Measurements from ENCODE around the gene CHP2.
"Not testable (repeated sequence)": the region's sequence is repeated elsewhere in the genome, so short reads cannot be mapped to it uniquely, and the experiment has no call there.

Gene CHP2

GRCh38 chr16:23726710-23727109, 28.1 kb upstream of the CHP2 start:
- Mint-ChIP-seq H3K27ac (no peak overlapping the region), H3K27me3 (ENCODE audit: low read depth, poor library complexity) (peaks cover 10% of the 10 kb centered on the region), H3K4me3 (no peak overlapping the region), H3K36me3 (ENCODE audit: low read depth) (no peaks in the 10 kb centered on the region), H3K9me3 (peaks cover 12% of the 10 kb centered on the region), H3K4me1 (no peaks in the 10 kb centered on the region)
- TF ChIP-seq CTCF (IDR thresholded peaks at IDR 0.05): no peak
- DNase-seq: no peak

GRCh38 chr16:23728112-23728477, 26.7 kb upstream of the CHP2 start:
- H3K27ac Mint-ChIP-seq: no peak overlapping the region
- peaks cover 3% of the 10 kb centered on the region for H3K9me3 Mint-ChIP-seq
- H3K36me3 Mint-ChIP-seq (ENCODE audit: low read depth): no peaks in the 10 kb centered on the region
- no peak for DNase-seq
- no peak overlapping the region for H3K4me3 Mint-ChIP-seq
- TF ChIP-seq CTCF (IDR thresholded peaks at IDR 0.05): no peak
- H3K4me1 Mint-ChIP-seq: no peaks in the 10 kb centered on the region
- H3K27me3 Mint-ChIP-seq (ENCODE audit: low read depth, poor library complexity): peaks cover 15% of the 10 kb centered on the region

DNA sequence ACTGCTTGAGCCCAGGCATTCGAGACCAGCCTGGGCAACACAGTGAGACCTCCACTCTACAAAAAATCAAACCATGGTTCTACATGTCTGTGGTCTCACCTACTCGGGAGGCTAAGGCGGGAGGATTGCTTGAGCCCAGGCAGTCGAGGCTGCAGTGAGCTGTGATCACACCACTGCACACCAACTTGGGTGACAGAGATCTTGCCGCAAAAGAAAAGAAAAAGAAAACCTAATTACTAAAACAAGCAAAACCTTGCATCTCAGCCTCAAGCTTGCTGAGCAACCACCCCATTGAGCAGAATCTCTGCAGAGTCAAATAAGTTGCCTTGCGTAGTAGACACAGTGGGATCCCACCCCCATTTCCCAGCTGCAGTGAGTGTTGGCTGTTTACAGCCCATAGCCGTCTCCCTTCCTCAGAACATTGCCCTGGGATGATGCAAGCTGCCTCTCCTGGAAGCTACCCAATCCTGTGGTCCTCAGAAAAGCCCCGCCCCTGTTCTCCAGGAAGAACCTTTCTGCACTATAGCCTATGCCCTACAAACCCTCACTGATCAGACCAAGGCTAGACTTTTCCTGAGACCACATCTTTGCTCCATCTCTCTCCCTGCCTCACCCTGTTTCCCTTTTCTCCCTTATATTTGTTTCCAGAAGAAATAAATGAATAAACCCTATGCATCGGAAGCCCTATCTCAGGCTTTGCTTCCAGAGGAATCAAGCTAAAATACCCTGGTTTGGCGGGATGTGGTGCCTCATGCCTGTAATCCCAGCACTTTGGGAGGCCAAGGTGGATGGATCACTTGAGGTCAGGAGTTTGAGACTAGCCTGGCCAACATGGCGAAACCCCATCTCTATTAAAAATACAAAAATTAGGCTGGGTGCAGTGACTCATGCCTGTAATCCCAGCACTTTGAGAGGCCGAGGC, 25.1 kb upstream of the CHP2 start:
- H3K27me3 Mint-ChIP-seq (ENCODE audit: low read depth, poor library complexity): peaks cover 28% of the 10 kb centered on the region
- no peaks in the 10 kb centered on the region for H3K4me1 Mint-ChIP-seq
- DNase-seq: no peak
- no peak overlapping the region for H3K4me3 Mint-ChIP-seq
- no peak overlapping the region for H3K27ac Mint-ChIP-seq
- no peak for TF ChIP-seq CTCF (IDR thresholded peaks at IDR 0.05)
- H3K36me3 Mint-ChIP-seq (ENCODE audit: low read depth): no peaks in the 10 kb centered on the region
- H3K9me3 Mint-ChIP-seq: no peaks in the 10 kb centered on the region

- no peak overlapping the region for H3K27ac Mint-ChIP-seq
- TF ChIP-seq CTCF (IDR thresholded peaks at IDR 0.05): no peak
- no peak for DNase-seq
- no peak overlapping the region for H3K4me3 Mint-ChIP-seq
- H3K4me1 Mint-ChIP-seq: no peaks in the 10 kb centered on the region
- H3K27me3 Mint-ChIP-seq (ENCODE audit: low read depth, poor library complexity): peaks cover 43% of the 10 kb centered on the region
- H3K9me3 Mint-ChIP-seq: no peaks in the 10 kb centered on the region
- no peaks in the 10 kb centered on the region for H3K36me3 Mint-ChIP-seq (ENCODE audit: low read depth)
Measured at GRCh38 chr16:23734176-23734893, 20.5 kb upstream of the CHP2 start.

- not testable (repeated sequence) for H3K9me3 Mint-ChIP-seq
Measured at GRCh38 chr16:23737423-23738028, 17.3 kb upstream of the CHP2 start.

GRCh38 chr16:23739516-23739915, 15.3 kb upstream of the CHP2 start:
- Mint-ChIP-seq H3K4me3 (no peak overlapping the region), H3K27me3 (ENCODE audit: low read depth, poor library complexity) (peaks cover 67% of the 10 kb centered on the region), H3K27ac (no peak overlapping the region), H3K4me1 (no peaks in the 10 kb centered on the region), H3K36me3 (ENCODE audit: low read depth) (no peaks in the 10 kb centered on the region), H3K9me3 (no peaks in the 10 kb centered on the region)
- no peak for DNase-seq
- TF ChIP-seq CTCF (IDR thresholded peaks at IDR 0.05): no peak

More at GRCh38 chr16:23737423-23738028, 17.3 kb upstream of the CHP2 start:
- H3K27ac Mint-ChIP-seq; H3K36me3 Mint-ChIP-seq (ENCODE audit: low read depth); H3K4me1 Mint-ChIP-seq; DNase-seq; H3K4me3 Mint-ChIP-seq: not testable (repeated sequence)
- H3K27me3 Mint-ChIP-seq (ENCODE audit: low read depth, poor library complexity): peaks cover 57% of the 10 kb centered on the region
